Stimulated activated effector memory CD8-positive, alpha-beta T cell treated with anti-CD3 and anti-CD28 coated beads, Interleukin-12 subunit alpha, Interleukin-12 subunit beta, amount 100 ng/mL, for 72 hours (primary cell): ENCODE results near the gene RNF44.
"Not testable (repeated sequence)": the region's sequence is repeated elsewhere in the genome, so short reads cannot be mapped to it uniquely, and the experiment has no call there.

Experiments
- ATAC-seq: fragments of 150-1000 bp; cut with Tn5 transposase; 2 replicates; pipeline ENCODE4 v1.10.0; 2021
- DNase-seq, 2 donors: peaks; one replicate each; pipeline ENCODE4 v3.0.0; 2021 to 2022; ENCODE audit warnings: low spot score in 2 of 2
- H3K27ac Mint-ChIP-seq: one replicate; pipeline ENCODE4 v1.8.0; 2022; ENCODE audit warnings: mild to moderate bottlenecking, mixed read lengths
- H3K36me3 Mint-ChIP-seq: one replicate; pipeline ENCODE4 v1.8.0; 2022; ENCODE audit warnings: mild to moderate bottlenecking, mixed read lengths
- H3K4me1 Mint-ChIP-seq: one replicate; pipeline ENCODE4 v1.8.0; 2022; ENCODE audit warnings: mixed read lengths
- H3K4me3 Mint-ChIP-seq: one replicate; pipeline ENCODE4 v1.8.0; 2022; ENCODE audit warnings: mild to moderate bottlenecking, mixed read lengths
- H3K9me3 Mint-ChIP-seq: one replicate; pipeline ENCODE4 v1.8.0; 2022; ENCODE audit warnings: mixed read lengths

RNF44 gene

GRCh38 chr5:176562189-176562588 is 25.0 kb upstream of the RNF44 start:
- ATAC-seq (no peak), DNase-seq (no peak)
- H3K36me3 Mint-ChIP-seq = no peaks in the 10 kb centered on the region
- peaks cover 26% of the 10 kb centered on the region for H3K4me1 Mint-ChIP-seq
- H3K27ac Mint-ChIP-seq = peak overlapping the region; percentile 18
- H3K4me3 Mint-ChIP-seq = no peak overlapping the region
- no peaks in the 10 kb centered on the region for H3K9me3 Mint-ChIP-seq

GRCh38 chr5:176561259-176561658 is 24.1 kb upstream of the RNF44 start:
- no peaks in the 10 kb centered on the region for H3K36me3 Mint-ChIP-seq
- no peak overlapping the region for H3K27ac Mint-ChIP-seq
- no peak for DNase-seq
- ATAC-seq = no peak
- no peaks in the 10 kb centered on the region for H3K9me3 Mint-ChIP-seq
- H3K4me3 Mint-ChIP-seq = no peak overlapping the region
- H3K4me1 Mint-ChIP-seq = peaks cover 33% of the 10 kb centered on the region

GRCh38 chr5:176560364-176560763 is 23.2 kb upstream of the RNF44 start:
- no peak for DNase-seq

GRCh38 chr5:176559683-176560082 is 22.5 kb upstream of the RNF44 start:
- Mint-ChIP-seq H3K4me1 (peaks cover 47% of the 10 kb centered on the region), H3K4me3 (no peak overlapping the region), H3K9me3 (no peaks in the 10 kb centered on the region), H3K36me3 (no peaks in the 10 kb centered on the region), H3K27ac (no peak overlapping the region)
- ATAC-seq (no peak), DNase-seq (no peak)

More at GRCh38 chr5:176560364-176560763, 23.2 kb upstream of the RNF44 start:
- Mint-ChIP-seq H3K4me3 (no peak overlapping the region), H3K4me1 (peaks cover 40% of the 10 kb centered on the region), H3K9me3 (no peaks in the 10 kb centered on the region), H3K36me3 (no peaks in the 10 kb centered on the region), H3K27ac (no peak overlapping the region)
- peak; percentile 63 for ATAC-seq

- Mint-ChIP-seq H3K36me3 (no peaks in the 10 kb centered on the region), H3K4me1 (peaks cover 61% of the 10 kb centered on the region), H3K27ac (no peak overlapping the region), H3K4me3 (no peak overlapping the region), H3K9me3 (no peaks in the 10 kb centered on the region)
- DNase-seq (no peak), ATAC-seq (no peak)
Observed at GRCh38 chr5:176557846-176558245, 20.6 kb upstream of the RNF44 start.

GRCh38 chr5:176553260-176554085 is 16.3 kb upstream of the RNF44 start:
- peak; percentile 69 for ATAC-seq
- Mint-ChIP-seq H3K36me3 (peaks cover 4% of the 10 kb centered on the region), H3K9me3 (no peaks in the 10 kb centered on the region), H3K4me3 (no peak overlapping the region), H3K4me1 (peaks cover 59% of the 10 kb centered on the region), H3K27ac (peak overlapping the region; percentile 48)
- DNase-seq = no peak

GRCh38 chr5:176552332-176552869 is 15.2 kb upstream of the RNF44 start:
- H3K4me1 Mint-ChIP-seq = peaks cover 67% of the 10 kb centered on the region
- DNase-seq = no peak
- peaks cover 4% of the 10 kb centered on the region for H3K36me3 Mint-ChIP-seq
- H3K9me3 Mint-ChIP-seq = no peaks in the 10 kb centered on the region
- ATAC-seq = no peak
- H3K4me3 Mint-ChIP-seq = no peak overlapping the region
- peak overlapping the region; percentile 48 for H3K27ac Mint-ChIP-seq

GRCh38 chr5:176550937-176551336 is 13.7 kb upstream of the RNF44 start:
- peak overlapping the region; percentile 97 for H3K27ac Mint-ChIP-seq
- H3K36me3 Mint-ChIP-seq, H3K9me3 Mint-ChIP-seq, ATAC-seq, DNase-seq: not testable (repeated sequence)
- peak overlapping the region; percentile 60 for H3K4me3 Mint-ChIP-seq
- H3K4me1 Mint-ChIP-seq = peaks cover 60% of the 10 kb centered on the region

- peak overlapping the region; percentile 97 for H3K27ac Mint-ChIP-seq
Observed at GRCh38 chr5:176550275-176550831, 13.2 kb upstream of the RNF44 start.

GRCh38 chr5:176549871-176550270 is 12.7 kb upstream of the RNF44 start:
- Mint-ChIP-seq H3K4me1 (peaks cover 51% of the 10 kb centered on the region), H3K9me3 (no peaks in the 10 kb centered on the region), H3K36me3 (peaks cover 4% of the 10 kb centered on the region), H3K27ac (peak overlapping the region; percentile 97), H3K4me3 (peak overlapping the region; percentile 60)
- ATAC-seq (no peak), DNase-seq (no peak)

More at GRCh38 chr5:176550275-176550831, 13.2 kb upstream of the RNF44 start:
- H3K36me3 Mint-ChIP-seq = peaks cover 4% of the 10 kb centered on the region
- H3K4me3 Mint-ChIP-seq = peak overlapping the region; percentile 60
- peaks cover 55% of the 10 kb centered on the region for H3K4me1 Mint-ChIP-seq
- H3K9me3 Mint-ChIP-seq = no peaks in the 10 kb centered on the region
- DNase-seq (peak in 1 of 2 donors; percentile 51), ATAC-seq (no peak)

GRCh38 chr5:176548967-176549444 is 11.8 kb upstream of the RNF44 start, which contains the start of gene CDHR2:
CDHR2 (plus strand) TSS chr5:176549342; CDS start chr5:176565353, 16,011 bp downstream.
- peak within 1 kb of the TSS; percentile 97 for H3K27ac Mint-ChIP-seq
- peak in 1 of 2 donors; percentile 49 for DNase-seq
- no peak for ATAC-seq
- peak within 1 kb of the TSS; percentile 60 for H3K4me3 Mint-ChIP-seq
- no peaks in the 10 kb centered on the region for H3K9me3 Mint-ChIP-seq
- peaks cover 54% of the 10 kb centered on the region for H3K4me1 Mint-ChIP-seq
- peaks cover 4% of the 10 kb centered on the region for H3K36me3 Mint-ChIP-seq

- Mint-ChIP-seq H3K4me1 (peaks cover 42% of the 10 kb centered on the region), H3K27ac (peak overlapping the region; percentile 97), H3K9me3 (no peaks in the 10 kb centered on the region), H3K36me3 (peaks cover 4% of the 10 kb centered on the region), H3K4me3 (no peak overlapping the region)
- ATAC-seq = peak; percentile 72
- DNase-seq = no peak
Observed at GRCh38 chr5:176547802-176548201, 10.6 kb upstream of the RNF44 start.

GRCh38 chr5:176545737-176546509 is 8.7 kb upstream of the RNF44 start:
- peak overlapping the region; percentile 97 for H3K27ac Mint-ChIP-seq
- peaks cover 4% of the 10 kb centered on the region for H3K36me3 Mint-ChIP-seq

GRCh38 chr5:176545388-176545736 is 8.2 kb upstream of the RNF44 start:
- H3K4me3 Mint-ChIP-seq = peak overlapping the region; percentile 81
- H3K27ac Mint-ChIP-seq = no peak overlapping the region
- H3K4me1 Mint-ChIP-seq = peaks cover 49% of the 10 kb centered on the region
- H3K9me3 Mint-ChIP-seq = no peaks in the 10 kb centered on the region
- H3K36me3 Mint-ChIP-seq = peaks cover 4% of the 10 kb centered on the region
- ATAC-seq (no peak), DNase-seq (no peak)

More at GRCh38 chr5:176545737-176546509, 8.7 kb upstream of the RNF44 start:
- ATAC-seq (no peak), DNase-seq (no peak)
- H3K4me1 Mint-ChIP-seq = peaks cover 49% of the 10 kb centered on the region
- no peak overlapping the region for H3K4me3 Mint-ChIP-seq
- H3K9me3 Mint-ChIP-seq = no peaks in the 10 kb centered on the region
